ENCODE measurements around the gene TMEM51.

The TMEM51 gene

GRCh38 chr1:15220024-15220392 is 66.5 kb downstream of the TMEM51 start:
- Histone ChIP-seq H3K27me3 (ENCODE audit: control insufficient read depth, insufficient read depth, low read length) (no peaks in the 10 kb centered on the region), H3K4me1 (ENCODE audit: control insufficient read depth, insufficient read depth, low read length) (no peaks in the 10 kb centered on the region), H3K36me3 (ENCODE audit: control insufficient read depth, insufficient read depth, low read length) (peaks cover 17% of the 10 kb centered on the region), H3K4me3 (ENCODE audit: low read depth, low read length) (no peak overlapping the region), H3K27ac (ENCODE audit: low read depth, low read length) (no peak overlapping the region), H3K9ac (ENCODE audit: low read depth, low read length) (no peak overlapping the region), H3K9me3 (ENCODE audit: control insufficient read depth, insufficient read depth, low read length) (peaks cover 3% of the 10 kb centered on the region; the same call in 1 of the 2 replicates)

- peaks cover 3% of the 10 kb centered on the region; the same call in 1 of the 2 replicates for H3K9me3 ChIP-seq (ENCODE audit: control insufficient read depth, insufficient read depth, low read length)
- H3K27ac ChIP-seq (ENCODE audit: low read depth, low read length), result no peak overlapping the region
- H3K4me1 ChIP-seq (ENCODE audit: control insufficient read depth, insufficient read depth, low read length), result no peaks in the 10 kb centered on the region
- peaks cover 17% of the 10 kb centered on the region for H3K36me3 ChIP-seq (ENCODE audit: control insufficient read depth, insufficient read depth, low read length)
- H3K4me3 ChIP-seq (ENCODE audit: low read depth, low read length), result no peak overlapping the region
- H3K27me3 ChIP-seq (ENCODE audit: control insufficient read depth, insufficient read depth, low read length), result no peaks in the 10 kb centered on the region
- no peak overlapping the region for H3K9ac ChIP-seq (ENCODE audit: low read depth, low read length)
Measured at GRCh38 chr1:15220825-15221431, 67.4 kb downstream of the TMEM51 start.

- Histone ChIP-seq H3K9ac (ENCODE audit: low read depth, low read length) (no peak overlapping the region), H3K4me1 (ENCODE audit: control insufficient read depth, insufficient read depth, low read length) (no peaks in the 10 kb centered on the region), H3K4me3 (ENCODE audit: low read depth, low read length) (no peak overlapping the region), H3K27me3 (ENCODE audit: control insufficient read depth, insufficient read depth, low read length) (no peaks in the 10 kb centered on the region), H3K9me3 (ENCODE audit: control insufficient read depth, insufficient read depth, low read length) (peaks cover 3% of the 10 kb centered on the region; the same call in 1 of the 2 replicates), H3K27ac (ENCODE audit: low read depth, low read length) (no peak overlapping the region), H3K36me3 (ENCODE audit: control insufficient read depth, insufficient read depth, low read length) (peaks cover 17% of the 10 kb centered on the region)
Measured at GRCh38 chr1:15222653-15223303, 69.2 kb downstream of the TMEM51 start.

- H3K9ac ChIP-seq (ENCODE audit: low read depth, low read length), result no peak overlapping the region
- H3K27me3 ChIP-seq (ENCODE audit: control insufficient read depth, insufficient read depth, low read length), result no peaks in the 10 kb centered on the region
- H3K9me3 ChIP-seq (ENCODE audit: control insufficient read depth, insufficient read depth, low read length), result no peaks in the 10 kb centered on the region
- no peak overlapping the region for H3K4me3 ChIP-seq (ENCODE audit: low read depth, low read length)
- peaks cover 10% of the 10 kb centered on the region for H3K36me3 ChIP-seq (ENCODE audit: control insufficient read depth, insufficient read depth, low read length)
- no peak overlapping the region for H3K27ac ChIP-seq (ENCODE audit: low read depth, low read length)
- H3K4me1 ChIP-seq (ENCODE audit: control insufficient read depth, insufficient read depth, low read length), result no peaks in the 10 kb centered on the region
Measured at GRCh38 chr1:15224259-15224869, 70.8 kb downstream of the TMEM51 start.

- no peaks in the 10 kb centered on the region for H3K4me1 ChIP-seq (ENCODE audit: control insufficient read depth, insufficient read depth, low read length)
Measured at GRCh38 chr1:15224974-15225373, 71.4 kb downstream of the TMEM51 start.

GRCh38 chr1:15225461-15225860 is 71.9 kb downstream of the TMEM51 start:
- 0 out of 2 replicates have a peak, but pooled peaks cover under 1% of the 10 kb centered on the region for H3K36me3 ChIP-seq (ENCODE audit: control insufficient read depth, insufficient read depth, low read length)
- H3K27ac ChIP-seq (ENCODE audit: low read depth, low read length), result no peak overlapping the region
- H3K9me3 ChIP-seq (ENCODE audit: control insufficient read depth, insufficient read depth, low read length), result no peaks in the 10 kb centered on the region
- H3K9ac ChIP-seq (ENCODE audit: low read depth, low read length), result no peak overlapping the region
- no peak overlapping the region for H3K4me3 ChIP-seq (ENCODE audit: low read depth, low read length)
- H3K27me3 ChIP-seq (ENCODE audit: control insufficient read depth, insufficient read depth, low read length), result no peaks in the 10 kb centered on the region
- no peaks in the 10 kb centered on the region for H3K4me1 ChIP-seq (ENCODE audit: control insufficient read depth, insufficient read depth, low read length)

More at GRCh38 chr1:15224974-15225373, 71.4 kb downstream of the TMEM51 start:
- Histone ChIP-seq H3K9ac (ENCODE audit: low read depth, low read length) (no peak overlapping the region), H3K27me3 (ENCODE audit: control insufficient read depth, insufficient read depth, low read length) (no peaks in the 10 kb centered on the region), H3K4me3 (ENCODE audit: low read depth, low read length) (no peak overlapping the region), H3K27ac (ENCODE audit: low read depth, low read length) (no peak overlapping the region), H3K36me3 (ENCODE audit: control insufficient read depth, insufficient read depth, low read length) (peaks cover 4% of the 10 kb centered on the region; the same call in 1 of the 2 replicates), H3K9me3 (ENCODE audit: control insufficient read depth, insufficient read depth, low read length) (no peaks in the 10 kb centered on the region)

- H3K4me1 ChIP-seq (ENCODE audit: control insufficient read depth, insufficient read depth, low read length), result no peaks in the 10 kb centered on the region
- no peak overlapping the region for H3K9ac ChIP-seq (ENCODE audit: low read depth, low read length)
- no peaks in the 10 kb centered on the region for H3K27me3 ChIP-seq (ENCODE audit: control insufficient read depth, insufficient read depth, low read length)
- H3K27ac ChIP-seq (ENCODE audit: low read depth, low read length), result no peak overlapping the region
- no peak overlapping the region for H3K4me3 ChIP-seq (ENCODE audit: low read depth, low read length)
- no peaks in the 10 kb centered on the region for H3K36me3 ChIP-seq (ENCODE audit: control insufficient read depth, insufficient read depth, low read length)
- H3K9me3 ChIP-seq (ENCODE audit: control insufficient read depth, insufficient read depth, low read length), result no peaks in the 10 kb centered on the region
Measured at GRCh38 chr1:15226388-15227255, 73.1 kb downstream of the TMEM51 start.

GRCh38 chr1:15229707-15230131 is 76.2 kb downstream of the TMEM51 start:
- Histone ChIP-seq H3K4me3 (ENCODE audit: low read depth, low read length) (no peak overlapping the region), H3K27ac (ENCODE audit: low read depth, low read length) (no peak overlapping the region), H3K9me3 (ENCODE audit: control insufficient read depth, insufficient read depth, low read length) (no peaks in the 10 kb centered on the region), H3K4me1 (ENCODE audit: control insufficient read depth, insufficient read depth, low read length) (peaks cover 8% of the 10 kb centered on the region; the same call in 1 of the 2 replicates), H3K9ac (ENCODE audit: low read depth, low read length) (no peak overlapping the region), H3K36me3 (ENCODE audit: control insufficient read depth, insufficient read depth, low read length) (no peaks in the 10 kb centered on the region), H3K27me3 (ENCODE audit: control insufficient read depth, insufficient read depth, low read length) (no peaks in the 10 kb centered on the region)

GRCh38 chr1:15231714-15232201 is 78.2 kb downstream of the TMEM51 start:
- H3K36me3 ChIP-seq (ENCODE audit: control insufficient read depth, insufficient read depth, low read length), result no peaks in the 10 kb centered on the region
- H3K27ac ChIP-seq (ENCODE audit: low read depth, low read length), result no peak overlapping the region
- no peaks in the 10 kb centered on the region for H3K27me3 ChIP-seq (ENCODE audit: control insufficient read depth, insufficient read depth, low read length)

GRCh38 chr1:15233689-15234088 is 80.1 kb downstream of the TMEM51 start:
- Histone ChIP-seq H3K27ac (ENCODE audit: low read depth, low read length) (no peak overlapping the region), H3K27me3 (ENCODE audit: control insufficient read depth, insufficient read depth, low read length) (no peaks in the 10 kb centered on the region), H3K4me1 (ENCODE audit: control insufficient read depth, insufficient read depth, low read length) (peaks cover 11% of the 10 kb centered on the region; the same call in 1 of the 2 replicates), H3K9me3 (ENCODE audit: control insufficient read depth, insufficient read depth, low read length) (no peaks in the 10 kb centered on the region), H3K36me3 (ENCODE audit: control insufficient read depth, insufficient read depth, low read length) (no peaks in the 10 kb centered on the region), H3K9ac (ENCODE audit: low read depth, low read length) (no peak overlapping the region), H3K4me3 (ENCODE audit: low read depth, low read length) (no peak overlapping the region)

More at GRCh38 chr1:15231714-15232201, 78.2 kb downstream of the TMEM51 start:
- Histone ChIP-seq H3K4me3 (ENCODE audit: low read depth, low read length) (no peak overlapping the region), H3K9me3 (ENCODE audit: control insufficient read depth, insufficient read depth, low read length) (no peaks in the 10 kb centered on the region), H3K4me1 (ENCODE audit: control insufficient read depth, insufficient read depth, low read length) (peaks cover 11% of the 10 kb centered on the region; the same call in 1 of the 2 replicates), H3K9ac (ENCODE audit: low read depth, low read length) (no peak overlapping the region)

Measured in HUES48 (cell line).